HG02798 (cell line): ENCODE data around the gene OR5K1.
A peak's percentile ranks its signal among the peaks of the same experiment; 100 is the strongest.

Experiments
- ATAC-seq: cut with Tn5 transposase; IDR thresholded peaks from one replicate; pipeline ENCODE4 v1.9.1; 2021; ENCODE audit warnings: mild to moderate bottlenecking; ENCODE audit not compliant: unreplicated experiment, poor library complexity

Gene OR5K1

GRCh38 chr3:98462901-98463300 is at the start of gene OR5K1:
Gene OR5K1 (plus strand): TSS chr3:98463201. CDS start chr3:98469577, 6,376 bp downstream.
- no peak for ATAC-seq

- no peak for ATAC-seq
These were observed 30.4 kb upstream of the OR5K1 start for GRCh38 chr3:98432575-98432974.

DNA sequence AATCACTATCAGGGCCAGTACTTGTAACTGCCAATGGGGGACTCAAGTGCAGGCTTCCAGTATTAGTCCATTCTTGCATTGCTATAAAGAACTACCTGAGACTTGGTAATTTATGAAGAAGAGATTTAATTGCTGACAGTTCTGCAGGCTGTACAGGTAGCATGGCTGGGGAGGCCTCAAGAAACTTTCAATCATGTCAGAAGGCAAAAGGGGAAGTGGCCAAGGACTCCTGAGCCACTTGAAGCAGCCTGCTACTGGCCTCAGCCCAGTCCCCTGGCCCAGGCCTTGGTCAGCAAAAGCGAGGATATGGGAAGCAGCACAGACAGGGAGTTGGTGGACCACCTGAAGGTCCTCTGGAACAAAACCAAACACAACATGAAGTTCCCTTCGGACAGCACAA is 29.2 kb upstream of the OR5K1 start:
- ATAC-seq, result no peak

DNA sequence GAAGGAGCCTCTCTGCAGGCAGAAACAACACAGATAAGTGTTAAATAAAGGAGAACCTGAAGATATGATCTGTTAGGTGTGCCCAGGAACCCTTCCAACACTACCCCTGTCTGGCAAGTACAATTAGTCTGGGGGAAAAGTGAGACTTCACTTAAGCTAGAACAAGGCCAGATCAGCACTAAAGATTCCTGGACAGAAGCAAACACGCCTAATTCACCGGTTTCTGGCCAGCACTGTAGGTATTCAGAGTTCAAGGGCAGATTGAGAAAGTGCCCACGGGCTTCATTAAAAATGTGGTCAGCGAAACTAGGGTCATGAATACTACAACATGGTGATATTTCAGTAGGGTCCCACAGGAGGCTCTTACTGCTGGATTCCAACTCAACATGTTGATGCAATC is 28.6 kb upstream of the OR5K1 start:
- no peak for ATAC-seq

DNA sequence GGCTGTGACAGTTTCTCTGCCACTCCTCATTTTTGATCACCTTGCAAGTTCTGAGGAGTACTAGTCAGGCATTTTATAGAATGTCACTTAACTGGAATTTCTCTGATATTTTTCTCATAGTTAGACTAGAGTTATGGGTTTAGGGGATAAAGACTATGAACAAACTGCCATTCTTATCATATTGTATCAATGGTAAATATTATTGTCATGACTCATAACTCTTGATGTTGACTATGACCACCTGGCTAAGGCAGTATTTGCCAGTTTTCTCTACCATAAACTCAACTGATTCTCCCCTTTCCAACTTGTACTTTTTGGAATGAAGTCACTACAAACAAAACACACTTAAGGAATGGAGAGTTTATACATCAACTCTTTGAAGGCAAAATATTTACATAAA is 22.7 kb upstream of the OR5K1 start:
- no peak for ATAC-seq

GRCh38 chr3:98445949-98446406 is 17.0 kb upstream of the OR5K1 start:
- ATAC-seq, result peak; percentile 86

GRCh38 chr3:98449606-98450193 is 13.3 kb upstream of the OR5K1 start:
- no peak for ATAC-seq

GRCh38 chr3:98450372-98450771 is 12.6 kb upstream of the OR5K1 start:
- ATAC-seq, result no peak

DNA sequence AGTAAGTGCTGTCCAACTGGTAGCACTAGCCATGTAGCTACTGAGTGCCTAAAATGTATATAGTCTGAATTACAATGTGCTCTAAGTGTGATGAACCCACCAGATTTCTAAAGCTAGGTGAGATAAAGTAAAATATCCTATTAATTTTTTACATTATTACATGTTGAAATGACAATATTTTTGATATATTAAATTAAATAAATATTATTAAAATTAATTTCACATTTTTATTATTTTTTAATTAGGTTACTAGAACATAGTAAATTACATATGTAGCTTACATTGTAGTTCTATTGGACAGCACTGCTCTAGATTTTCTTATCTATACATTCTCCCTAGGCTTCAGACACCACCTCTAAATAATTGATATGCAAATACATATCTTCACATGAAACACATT is 9.2 kb upstream of the OR5K1 start:
- ATAC-seq, result no peak

DNA sequence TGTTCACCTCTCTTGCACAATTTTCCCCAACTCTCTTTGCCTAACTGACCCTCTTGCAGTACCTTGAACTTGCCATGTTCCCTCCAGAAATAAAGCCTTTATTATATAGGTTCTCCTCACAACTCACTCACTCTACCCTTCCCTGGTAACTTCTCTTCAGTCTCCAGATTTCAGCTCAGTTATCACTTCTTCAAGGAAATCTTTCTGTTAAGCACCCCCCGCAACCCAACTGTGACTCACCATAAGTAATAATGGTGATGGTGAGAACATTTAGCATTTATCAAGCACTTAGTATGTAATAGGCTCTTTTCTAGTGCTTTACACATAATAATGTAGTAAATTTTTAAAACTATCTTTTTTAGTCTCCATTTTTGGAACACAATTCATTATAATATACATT is 8.1 kb upstream of the OR5K1 start:
- no peak for ATAC-seq

DNA sequence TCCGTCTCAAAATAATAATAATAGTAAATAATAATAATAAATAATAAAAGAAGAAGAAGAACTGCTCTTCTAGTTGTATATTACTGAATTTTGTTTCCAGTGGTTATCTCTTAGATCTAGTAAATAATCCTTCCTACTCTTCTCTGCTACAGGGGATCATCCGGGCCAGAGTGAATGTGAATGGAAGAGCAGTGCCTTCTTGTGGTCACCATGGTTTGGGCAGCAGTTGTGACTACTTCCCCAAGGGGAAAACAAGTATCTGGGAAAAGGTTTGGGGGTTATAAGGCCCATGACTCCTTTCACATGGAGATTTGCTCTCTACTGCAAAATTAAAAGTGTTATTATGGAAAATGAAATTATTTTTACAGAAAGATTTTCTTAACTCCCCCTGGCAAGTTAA is 5.5 kb upstream of the OR5K1 start:
- ATAC-seq, result no peak

DNA sequence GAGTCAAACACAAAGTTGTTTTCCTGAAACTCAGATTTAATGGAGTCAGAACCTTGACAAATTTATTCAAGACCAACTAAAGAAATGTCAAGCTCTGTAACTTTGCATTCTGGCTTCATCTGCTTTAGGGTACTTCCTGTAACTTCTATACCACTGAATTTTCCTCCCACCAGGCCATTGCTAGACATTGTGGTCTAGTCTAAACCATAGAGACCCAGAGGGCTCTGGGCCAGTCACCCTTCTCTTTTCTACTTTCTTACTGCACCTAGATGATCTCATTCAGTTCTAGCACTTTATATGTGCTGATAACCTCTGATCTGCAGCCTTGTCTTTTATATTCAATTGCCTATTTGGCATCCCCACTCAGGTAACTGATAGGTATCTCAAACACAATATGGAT is 2.8 kb upstream of the OR5K1 start:
- ATAC-seq, result no peak

GRCh38 chr3:98482717-98483482 is 19.9 kb downstream of the OR5K1 start:
- no peak for ATAC-seq

- ATAC-seq, result no peak
These were observed 20.6 kb downstream of the OR5K1 start for GRCh38 chr3:98483626-98484025.

DNA sequence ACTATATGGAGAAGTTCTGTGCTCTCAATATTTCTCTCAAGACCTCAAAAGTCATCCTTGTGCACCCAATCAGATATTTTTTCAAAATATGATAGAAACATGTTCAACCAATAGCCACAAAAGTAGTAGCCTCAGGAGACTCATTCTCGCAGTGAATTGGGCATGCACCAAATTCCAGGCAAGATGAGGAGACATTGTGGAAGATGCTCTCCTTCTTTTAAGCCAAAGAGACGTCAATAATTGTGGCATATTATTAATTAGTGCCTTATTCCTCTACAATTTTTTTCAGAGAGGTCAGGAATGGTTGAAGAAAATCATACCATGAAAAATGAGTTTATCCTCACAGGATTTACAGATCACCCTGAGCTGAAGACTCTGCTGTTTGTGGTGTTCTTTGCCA is 34.4 kb downstream of the OR5K1 start, which contains the start of gene OR5K2:
TSS of gene OR5K2 (plus strand) at position 301 of the 400 bp plus-strand sequence. CDS start at position 301, 0 bp downstream.
- no peak for ATAC-seq

DNA sequence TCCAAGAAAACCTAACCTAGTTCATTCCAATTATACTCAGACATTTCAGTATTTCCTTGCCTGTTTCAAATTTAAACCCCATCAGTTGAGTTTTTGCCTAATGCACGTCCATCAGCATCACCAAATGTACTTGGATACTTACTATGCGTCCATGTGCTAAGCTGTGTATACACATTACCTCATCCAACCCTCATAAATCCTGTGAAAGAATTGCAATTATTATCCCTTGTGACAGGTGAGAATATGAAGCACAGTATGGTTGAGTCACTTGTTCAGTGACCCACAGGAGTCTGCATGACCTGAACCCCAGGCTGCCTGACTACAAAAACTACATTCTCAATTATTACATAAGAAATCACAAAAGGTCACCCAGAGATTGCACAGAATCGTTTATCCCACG is 37.0 kb downstream of the OR5K1 start:
- no peak for ATAC-seq

GRCh38 chr3:98501270-98501669 is 38.3 kb downstream of the OR5K1 start:
- no peak for ATAC-seq

- no peak for ATAC-seq
These were observed 39.0 kb downstream of the OR5K1 start for GRCh38 chr3:98501863-98502576.

DNA sequence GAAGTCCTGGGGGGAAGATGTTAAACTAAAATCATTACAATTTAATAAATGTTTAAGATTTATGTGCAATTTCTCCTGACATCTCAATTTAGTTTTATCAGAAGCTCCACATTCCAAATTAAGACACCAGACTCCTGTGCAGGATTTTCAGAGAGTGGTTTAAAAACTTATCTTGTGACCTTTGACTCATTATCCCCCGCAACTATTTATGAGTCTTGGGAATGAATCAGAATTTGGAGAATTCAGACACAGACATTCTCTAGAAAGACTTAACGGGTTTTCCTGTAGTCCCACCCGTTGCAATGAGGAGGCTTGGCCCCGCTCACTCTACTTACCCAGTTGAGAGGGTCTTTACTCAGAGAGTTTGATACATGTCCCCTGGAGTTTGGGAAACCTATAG is 41.5 kb downstream of the OR5K1 start:
- no peak for ATAC-seq

GRCh38 chr3:98508582-98508981 is 45.6 kb downstream of the OR5K1 start:
- no peak for ATAC-seq

GRCh38 chr3:98512576-98512975 is 49.6 kb downstream of the OR5K1 start:
- ATAC-seq, result no peak
